ENCODE data around the gene BIN2.

The BIN2 gene

DNA sequence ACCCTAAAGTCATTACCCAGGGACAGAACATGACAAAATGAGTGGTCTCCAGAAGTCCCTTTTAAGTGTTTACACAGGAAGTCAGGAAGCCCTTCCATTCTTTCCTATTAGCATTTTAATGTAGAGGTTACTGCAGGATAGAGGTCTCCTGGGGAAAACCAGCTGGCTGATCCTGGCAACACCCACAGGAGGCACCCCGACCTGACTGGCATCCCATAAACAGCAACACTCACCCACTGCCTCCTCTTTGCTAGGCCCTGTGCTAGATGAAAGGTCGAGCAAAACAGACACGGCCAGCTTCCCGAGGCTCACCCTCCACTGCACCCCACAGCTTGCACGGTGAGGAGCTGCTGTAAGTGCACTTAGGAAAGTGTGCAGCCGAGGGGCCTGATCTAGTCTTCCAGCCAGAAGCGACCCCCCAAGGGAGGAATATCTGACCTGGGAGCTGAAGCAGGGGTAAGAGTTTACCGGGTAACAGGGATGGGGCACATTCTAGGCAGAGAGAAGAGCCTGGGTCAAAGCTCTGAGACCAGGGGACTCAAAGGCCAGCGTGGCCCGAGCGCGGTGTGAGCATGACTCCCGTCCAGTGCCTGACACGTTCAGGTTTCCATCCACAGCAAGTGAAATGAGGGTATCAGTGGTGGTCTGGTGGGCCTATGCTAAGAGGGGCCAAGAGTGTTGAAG lies 76.3 kb downstream of the BIN2 start:
- DNase-seq, result no peak

GRCh38 chr12:51246254-51246853 lies 77.6 kb downstream of the BIN2 start:
- no peak for DNase-seq

DNA sequence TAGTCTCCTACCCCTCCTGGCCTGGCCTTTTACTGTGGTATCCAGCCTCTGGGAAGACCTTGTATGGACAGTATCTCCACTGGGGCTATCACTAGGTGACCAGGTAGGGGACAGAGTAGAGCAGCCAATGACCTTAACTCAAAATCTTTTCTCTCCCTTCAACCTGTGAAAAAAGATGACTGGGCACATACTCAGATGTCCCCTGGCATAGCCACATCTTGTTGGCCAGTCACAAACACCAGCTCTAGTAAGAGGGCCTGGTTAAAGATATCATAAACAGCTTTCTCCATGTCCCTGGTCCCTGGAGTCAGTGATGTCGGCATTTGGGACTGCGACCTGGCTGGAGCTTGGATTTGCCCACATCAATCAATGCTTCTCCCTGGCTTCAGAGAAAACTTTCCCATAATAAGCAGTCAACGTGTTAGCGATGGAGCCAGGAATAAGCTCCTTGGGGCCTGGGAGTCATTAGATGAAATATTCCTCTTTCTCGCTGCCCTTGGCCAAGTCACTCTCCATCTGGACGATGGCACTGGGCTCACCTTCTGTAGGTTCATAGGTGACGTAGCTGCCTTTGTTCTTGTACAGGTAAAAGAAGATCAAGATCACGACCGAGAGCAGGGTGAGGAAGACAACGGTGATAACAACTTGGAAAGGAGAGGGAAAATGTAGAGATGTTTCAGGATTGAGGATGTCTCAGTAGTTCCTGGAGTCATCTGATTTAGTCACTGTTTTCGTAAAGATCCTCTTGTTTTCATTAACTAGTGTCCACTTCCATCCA lies 78.3 kb downstream of the BIN2 start:
- no peak for DNase-seq

GRCh38 chr12:51244269-51244668 lies 79.7 kb downstream of the BIN2 start:
- DNase-seq, result no peak

DNA sequence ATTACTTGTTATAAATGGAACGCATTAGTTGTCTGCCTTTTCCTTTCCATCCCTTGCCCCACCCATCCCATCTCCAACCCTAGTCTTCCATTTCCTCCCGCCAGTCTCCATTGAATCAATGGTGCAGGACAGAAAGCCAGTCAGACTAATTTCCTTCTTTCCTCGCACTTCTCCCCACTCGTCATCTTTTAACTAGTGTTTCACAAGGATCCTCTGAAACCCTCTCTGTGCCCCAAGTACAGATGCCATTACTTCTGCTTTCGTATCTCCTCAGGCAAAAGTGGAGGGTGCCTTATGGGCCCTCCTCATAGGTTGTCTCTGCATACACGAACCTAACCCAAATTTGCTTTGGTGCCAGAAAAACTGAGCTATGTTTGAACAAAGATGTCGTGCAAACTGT lies 81.1 kb downstream of the BIN2 start:
- DNase-seq, result no peak

GRCh38 chr12:51242120-51242519 lies 81.9 kb downstream of the BIN2 start:
- no peak for DNase-seq

DNA sequence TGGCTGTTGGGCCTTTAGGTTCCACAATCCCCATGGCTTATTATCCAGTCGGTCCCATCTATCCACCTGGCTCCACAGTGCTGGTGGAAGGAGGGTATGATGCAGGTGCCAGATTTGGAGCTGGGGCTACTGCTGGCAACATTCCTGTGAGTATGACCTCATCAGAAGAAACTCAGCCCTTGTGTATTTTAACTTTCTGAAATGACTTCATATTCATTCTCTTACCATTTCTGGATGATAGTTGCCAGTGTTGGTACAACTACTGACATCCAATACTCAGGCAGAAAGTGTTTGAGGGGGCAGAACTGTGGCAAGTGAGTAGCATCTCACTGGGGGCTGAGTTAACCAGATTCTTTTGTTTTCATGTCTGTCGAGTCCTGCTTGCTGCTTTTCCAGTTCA lies 83.0 kb downstream of the BIN2 start:
- DNase-seq, result no peak

DNA sequence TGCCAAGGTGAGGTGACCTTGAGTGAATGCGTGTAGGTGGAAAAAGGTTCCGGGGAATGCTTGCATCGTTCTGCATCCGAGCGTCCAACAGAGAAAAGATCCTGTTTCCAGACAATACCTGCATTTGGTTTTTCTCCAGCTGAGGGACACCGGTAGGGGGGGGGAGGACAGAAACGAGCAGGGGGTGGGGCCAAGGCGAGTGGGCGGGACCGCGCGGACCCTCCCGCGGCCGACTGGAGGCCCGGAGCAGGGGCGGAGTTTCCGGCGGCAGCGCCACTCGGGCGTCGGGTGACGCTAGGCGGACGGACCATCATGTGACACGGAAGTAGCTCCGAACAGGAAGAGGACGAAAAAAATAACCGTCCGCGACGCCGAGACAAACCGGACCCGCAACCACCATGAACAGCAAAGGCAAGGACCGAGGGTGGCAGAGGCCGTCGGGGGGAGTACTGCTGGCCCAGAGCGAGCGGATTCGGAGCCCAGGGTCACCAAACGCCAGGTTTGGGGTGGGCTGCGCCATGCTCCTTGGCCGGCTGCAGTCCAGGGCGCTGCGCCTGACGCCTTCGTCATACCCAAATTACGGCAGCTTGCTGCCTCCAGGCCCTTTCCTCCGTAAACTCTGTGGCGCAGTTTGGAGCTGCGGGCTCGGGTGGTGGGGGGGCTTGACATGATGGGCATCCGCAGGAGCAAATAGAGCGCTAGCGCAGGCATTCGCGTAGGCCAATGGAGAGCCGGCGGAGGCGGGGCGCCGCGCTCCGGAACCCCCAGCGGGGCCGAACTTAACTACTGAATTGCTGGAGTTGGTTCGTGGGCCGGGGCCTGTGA lies 85.3 kb downstream of the BIN2 start, which contains the start of gene DAZAP2:
DAZAP2 (plus strand) TSS at position 317 of the 825 bp plus-strand sequence; CDS start at position 399, 82 bp downstream.
- peak; percentile 60 for DNase-seq

GRCh38 chr12:51238037-51238509 lies 85.9 kb downstream of the BIN2 start:
- DNase-seq, result no peak

GRCh38 chr12:51234530-51234929 lies 89.4 kb downstream of the BIN2 start:
- no peak for DNase-seq

DNA sequence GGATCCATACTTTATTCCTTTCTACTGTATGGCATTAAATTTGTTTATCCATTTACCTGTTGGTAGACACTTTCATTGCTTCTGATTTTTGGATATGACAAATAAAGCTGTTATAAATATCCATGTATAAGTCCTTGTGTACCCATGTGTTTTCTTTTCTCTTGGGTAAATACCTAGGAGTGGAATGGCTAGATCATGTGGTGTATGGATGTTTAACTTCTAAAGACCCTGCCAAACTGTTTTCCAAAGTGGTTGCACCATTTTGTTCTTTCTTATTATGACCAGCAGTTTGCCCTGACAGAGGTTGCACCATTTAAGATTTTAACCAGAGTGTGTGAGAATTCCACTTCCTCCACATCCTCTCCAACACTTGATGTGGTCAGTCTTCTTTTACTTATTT lies 91.3 kb downstream of the BIN2 start:
- no peak for DNase-seq

Measured in NCI-H1694 treated with DMSO at 0.1 percent for 48 hours (cell line).